Karpas-422 (cell line): Measurements from ENCODE around the gene CACNA2D3. TPM values are rescaled to one million over a fixed set of nuclear protein-coding genes. Genes with fewer than 3 reads are reported as not detected.

Experiments used
- DNase-seq: peaks from one replicate; pipeline ENCODE4 v3.0.0-alpha.2; 2015
- H2AFZ ChIP-seq: fragments of 200-600 bp; sonication (generic); 2 replicates; pipeline ENCODE4 v1.6.1; 2014; ENCODE audit warnings: antibody characterized with exemption, low read length, mixed read lengths
- H3K27ac ChIP-seq: fragments of 200-600 bp; sonication (generic); 2 replicates; pipeline ENCODE4 v1.5.1; 2014; ENCODE audit warnings: mild to moderate bottlenecking, low read length, moderate library complexity
- H3K27me3 ChIP-seq: fragments of 200-600 bp; sonication (generic); 2 replicates; pipeline ENCODE4 v1.6.1; 2014; ENCODE audit warnings: low read length, mixed read lengths
- H3K36me3 ChIP-seq: fragments of 200-600 bp; sonication (generic); 2 replicates; pipeline ENCODE4 v1.6.1; 2014; ENCODE audit warnings: low read length, mixed read lengths; ENCODE audit not compliant: insufficient read depth
- H3K4me1 ChIP-seq: fragments of 200-600 bp; sonication (generic); 2 replicates; pipeline ENCODE4 v1.6.1; 2014; ENCODE audit warnings: mild to moderate bottlenecking, low read length, mixed read lengths
- H3K4me2 ChIP-seq: fragments of 200-600 bp; sonication (generic); 2 replicates; pipeline ENCODE4 v1.6.1; 2014; ENCODE audit warnings: low read length, low read depth, mild to moderate bottlenecking; ENCODE audit not compliant: poor library complexity, severe bottlenecking
- H3K4me3 ChIP-seq: fragments of 200-600 bp; sonication (generic); 2 replicates; pipeline ENCODE4 v1.5.1; 2014; ENCODE audit warnings: mild to moderate bottlenecking, antibody characterized with exemption, low read length, mixed read lengths
- H3K79me2 ChIP-seq: fragments of 200-600 bp; sonication (generic); 2 replicates; pipeline ENCODE4 v1.6.1; 2014; ENCODE audit warnings: mild to moderate bottlenecking, low read length, mixed read lengths
- H3K9ac ChIP-seq: fragments of 200-600 bp; sonication (generic); 2 replicates; pipeline ENCODE4 v1.6.0; 2014; ENCODE audit warnings: low read length
- H3K9me2 ChIP-seq: fragments of 200-600 bp; sonication (generic), shearing (Covaris generic); replicated peaks from 2 replicates; pipeline ENCODE4 v1.6.0; 2014; ENCODE audit warnings: mild to moderate bottlenecking, low read length, moderate library complexity; ENCODE audit not compliant: insufficient read depth
- H3K9me3 ChIP-seq: fragments of 300-700, 200-600 bp; sonication (generic); 2 replicates; pipeline ENCODE4 v1.6.1; 2014; ENCODE audit warnings: low read length, mixed read lengths
- H4K20me1 ChIP-seq: fragments of 200-600 bp; sonication (generic); 2 replicates; pipeline ENCODE4 v1.6.1; 2014; ENCODE audit warnings: mild to moderate bottlenecking, antibody characterized with exemption, low read length, low read depth; ENCODE audit not compliant: insufficient read depth
- total RNA-seq: library from RNA; depleted of rRNA; stranded (reverse); fragments of >200 nt; shearing (Covaris generic); gene quantifications from 2 replicates; pipeline ENCODE4 v1.2.3, GENCODE V29; 2014; ENCODE audit warnings: low replicate concordance

The CACNA2D3 gene
- total RNA-seq, 1 experiment from 2014 or later: not detected

DNA sequence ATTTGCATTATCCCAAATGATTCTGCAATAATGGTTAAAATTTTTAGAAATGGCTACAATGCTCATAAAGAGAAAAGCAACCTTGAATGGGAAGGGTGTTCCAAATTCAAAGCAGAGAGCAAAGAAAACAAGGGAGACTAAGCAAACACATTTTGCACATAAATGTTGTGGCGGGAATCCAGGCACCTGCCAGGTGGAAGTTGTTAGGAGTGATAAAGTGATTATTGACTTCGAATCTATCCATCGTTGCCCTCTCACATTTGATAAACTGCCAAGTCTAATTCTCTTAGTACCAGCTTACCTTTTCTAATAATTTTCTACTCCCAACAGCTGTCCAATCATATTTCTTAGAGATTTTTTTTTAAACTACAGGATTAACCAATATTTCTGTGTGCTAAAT is 244.5 kb downstream of the CACNA2D3 start:
- H3K9ac ChIP-seq: no peak overlapping the region
- H2AFZ ChIP-seq: no peak overlapping the region
- H3K27me3 ChIP-seq: no peaks in the 10 kb centered on the region
- no peaks in the 10 kb centered on the region for H3K79me2 ChIP-seq
- no peak overlapping the region for H3K4me3 ChIP-seq
- no peaks in the 10 kb centered on the region for H3K9me2 ChIP-seq
- H3K4me2 ChIP-seq: no peak overlapping the region
- no peaks in the 10 kb centered on the region for H3K36me3 ChIP-seq
- H3K9me3 ChIP-seq: no peaks in the 10 kb centered on the region
- H3K27ac ChIP-seq: no peak overlapping the region
- no peaks in the 10 kb centered on the region for H4K20me1 ChIP-seq
- DNase-seq: no peak
- no peaks in the 10 kb centered on the region for H3K4me1 ChIP-seq

DNA sequence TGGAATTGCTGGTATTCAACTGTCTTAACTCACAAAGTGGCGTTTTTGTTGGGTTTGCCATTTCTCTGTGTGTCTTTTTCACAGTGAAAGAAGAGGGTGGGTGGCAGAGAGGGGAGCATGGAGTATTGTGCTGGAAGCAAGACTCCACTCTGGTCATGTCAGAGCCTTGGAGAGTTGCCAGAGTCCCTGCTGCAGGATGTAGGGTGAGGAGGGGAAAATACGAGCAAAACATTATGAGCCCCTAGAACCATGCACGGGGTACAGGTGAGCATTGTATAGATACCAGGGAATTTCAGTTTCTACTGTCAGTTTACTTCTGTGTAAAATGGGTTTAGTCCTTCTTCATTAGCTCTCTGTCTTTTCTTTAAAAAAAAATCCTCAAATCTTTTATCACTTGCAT is 249.9 kb downstream of the CACNA2D3 start:
- Histone ChIP-seq H3K4me3 (no peak overlapping the region), H3K9me3 (no peaks in the 10 kb centered on the region), H3K9ac (no peak overlapping the region), H2AFZ (no peak overlapping the region), H3K79me2 (no peaks in the 10 kb centered on the region), H3K4me2 (no peak overlapping the region), H4K20me1 (no peaks in the 10 kb centered on the region), H3K27me3 (no peaks in the 10 kb centered on the region), H3K9me2 (no peaks in the 10 kb centered on the region), H3K4me1 (no peaks in the 10 kb centered on the region), H3K27ac (no peak overlapping the region), H3K36me3 (no peaks in the 10 kb centered on the region)
- DNase-seq: no peak

GRCh38 chr3:54374214-54374852 is 252.0 kb downstream of the CACNA2D3 start:
- Histone ChIP-seq H3K4me3 (no peak overlapping the region), H3K9me3 (no peaks in the 10 kb centered on the region), H3K36me3 (no peaks in the 10 kb centered on the region), H3K4me1 (no peaks in the 10 kb centered on the region), H3K9ac (no peak overlapping the region), H3K27ac (no peak overlapping the region), H2AFZ (no peak overlapping the region), H3K79me2 (no peaks in the 10 kb centered on the region), H3K9me2 (no peaks in the 10 kb centered on the region), H3K4me2 (no peak overlapping the region), H4K20me1 (no peaks in the 10 kb centered on the region), H3K27me3 (no peaks in the 10 kb centered on the region)
- DNase-seq: peak; percentile 76

- H3K9me2 ChIP-seq: no peaks in the 10 kb centered on the region
- no peak for DNase-seq
- H3K79me2 ChIP-seq: no peaks in the 10 kb centered on the region
- H3K27ac ChIP-seq: no peak overlapping the region
- no peaks in the 10 kb centered on the region for H3K4me1 ChIP-seq
- no peak overlapping the region for H3K4me3 ChIP-seq
- H3K9ac ChIP-seq: no peak overlapping the region
- H3K36me3 ChIP-seq: no peaks in the 10 kb centered on the region
- no peak overlapping the region for H3K4me2 ChIP-seq
- no peak overlapping the region for H2AFZ ChIP-seq
- H3K9me3 ChIP-seq: no peaks in the 10 kb centered on the region
- no peaks in the 10 kb centered on the region for H3K27me3 ChIP-seq
- H4K20me1 ChIP-seq: no peaks in the 10 kb centered on the region
Observed at GRCh38 chr3:54376142-54376807, 253.9 kb downstream of the CACNA2D3 start.

- H3K79me2 ChIP-seq: no peaks in the 10 kb centered on the region
- H3K27ac ChIP-seq: no peak overlapping the region
- H3K36me3 ChIP-seq: no peaks in the 10 kb centered on the region
- DNase-seq: no peak
- no peak overlapping the region for H3K4me2 ChIP-seq
- H3K9ac ChIP-seq: no peak overlapping the region
- H3K27me3 ChIP-seq: no peaks in the 10 kb centered on the region
- no peak overlapping the region for H3K4me3 ChIP-seq
- no peaks in the 10 kb centered on the region for H3K9me2 ChIP-seq
- H4K20me1 ChIP-seq: no peaks in the 10 kb centered on the region
- no peaks in the 10 kb centered on the region for H3K4me1 ChIP-seq
- no peak overlapping the region for H2AFZ ChIP-seq
- H3K9me3 ChIP-seq: no peaks in the 10 kb centered on the region
Observed at GRCh38 chr3:54376939-54377578, 254.7 kb downstream of the CACNA2D3 start.

DNA sequence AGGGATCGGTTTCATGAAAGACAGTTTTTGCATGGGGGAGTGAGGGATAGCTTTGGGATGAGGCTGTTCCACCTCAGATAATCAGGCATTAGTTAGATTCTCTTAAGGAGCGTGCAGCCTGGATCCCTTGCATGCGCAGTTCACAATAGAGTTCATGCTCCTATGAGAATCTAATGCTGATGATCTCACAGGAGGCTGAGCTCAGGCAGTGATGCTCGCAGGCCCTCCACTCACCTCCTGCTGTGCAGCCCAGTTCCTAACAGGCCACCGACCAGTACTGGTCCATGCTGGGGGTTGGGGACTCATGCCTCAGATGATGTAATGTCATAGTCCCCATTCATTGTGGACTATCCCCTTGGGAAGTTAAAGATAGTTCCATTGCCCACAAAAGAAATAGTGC is 255.8 kb downstream of the CACNA2D3 start:
- Histone ChIP-seq H3K27ac (no peak overlapping the region), H3K9me2 (no peaks in the 10 kb centered on the region), H3K4me3 (no peak overlapping the region), H3K9me3 (no peaks in the 10 kb centered on the region), H3K36me3 (no peaks in the 10 kb centered on the region), H3K27me3 (no peaks in the 10 kb centered on the region), H3K79me2 (no peaks in the 10 kb centered on the region), H3K4me2 (no peak overlapping the region), H3K9ac (no peak overlapping the region), H2AFZ (no peak overlapping the region), H4K20me1 (no peaks in the 10 kb centered on the region), H3K4me1 (no peaks in the 10 kb centered on the region)
- DNase-seq: no peak

- no peaks in the 10 kb centered on the region; the same call in 1 of the 2 replicates for H3K9me2 ChIP-seq
- H4K20me1 ChIP-seq: no peaks in the 10 kb centered on the region
- DNase-seq: no peak
Observed at GRCh38 chr3:54384279-54384678, 261.9 kb downstream of the CACNA2D3 start.

GRCh38 chr3:54390582-54390981 is 268.2 kb downstream of the CACNA2D3 start:
- no peak overlapping the region for H3K27ac ChIP-seq
- no peak overlapping the region for H3K9ac ChIP-seq
- DNase-seq: no peak
- no peaks in the 10 kb centered on the region for H3K36me3 ChIP-seq
- no peaks in the 10 kb centered on the region for H3K4me1 ChIP-seq
- H3K9me3 ChIP-seq: no peaks in the 10 kb centered on the region
- no peak overlapping the region for H3K4me2 ChIP-seq
- H2AFZ ChIP-seq: no peak overlapping the region
- no peaks in the 10 kb centered on the region for H3K27me3 ChIP-seq
- no peaks in the 10 kb centered on the region; the same call in 1 of the 2 replicates for H3K9me2 ChIP-seq
- H3K4me3 ChIP-seq: no peak overlapping the region
- no peaks in the 10 kb centered on the region for H3K79me2 ChIP-seq
- no peaks in the 10 kb centered on the region for H4K20me1 ChIP-seq

More at GRCh38 chr3:54384279-54384678, 261.9 kb downstream of the CACNA2D3 start:
- no peaks in the 10 kb centered on the region for H3K36me3 ChIP-seq
- H3K9me3 ChIP-seq: no peaks in the 10 kb centered on the region
- no peak overlapping the region for H3K27ac ChIP-seq
- no peak overlapping the region for H3K4me2 ChIP-seq
- no peak overlapping the region for H3K9ac ChIP-seq
- no peaks in the 10 kb centered on the region for H3K79me2 ChIP-seq
- H2AFZ ChIP-seq: no peak overlapping the region
- no peak overlapping the region for H3K4me3 ChIP-seq
- no peaks in the 10 kb centered on the region for H3K4me1 ChIP-seq
- no peaks in the 10 kb centered on the region for H3K27me3 ChIP-seq
